IMR-90 (cell line): ENCODE data around the gene WLS. TPM values are rescaled to one million over a fixed set of nuclear protein-coding genes. Genes with fewer than 3 reads are reported as not detected.

ENCODE experiments used
- ATAC-seq: fragments of 200-7000 bp; cut with Tn5 transposase; 2 replicates; pipeline ENCODE4 v1.9.1; 2020; ENCODE audit warnings: low read depth, mild to moderate bottlenecking, moderate library complexity
- BruUV-seq: library from RNA; stranded (reverse); fragments of 400-500 nt; replicated peaks from 2 replicates; lab custom pipeline; 2021; lab: Mats Ljungman, UMichigan
- CTCF ChIA-PET: fragments of 300-600 bp; formaldehyde crosslinking; extraction: SDS; loops from one replicate; lab custom pipeline; 2021; ENCODE audit warnings: antibody characterized with exemption; lab: Yijun Ruan, JAX
- POLR2A ChIA-PET: fragments of 300-600 bp; sonication (Branson Sonifier 250); formaldehyde crosslinking; loops from one replicate; lab custom pipeline; 2022; ENCODE audit warnings: antibody characterized with exemption; ENCODE audit not compliant: unreplicated experiment; lab: Charles Lee
- DNase-seq: peaks from one replicate; pipeline ENCODE4 v3.0.0; 2013
- H2AFZ ChIP-seq: replicated peaks from 2 replicates; pipeline ENCODE3; 2013; ENCODE audit warnings: low read length, mild to moderate bottlenecking; ENCODE audit not compliant: poor library complexity
- H2AK5ac ChIP-seq: 2 replicates; pipeline ENCODE4 v1.6.1; 2013; ENCODE audit warnings: low read depth, low read length, inconsistent platforms
- H2AK9ac ChIP-seq: replicated peaks from 2 replicates; pipeline ENCODE3; 2013; ENCODE audit warnings: mild to moderate bottlenecking, low read depth, low read length, moderate library complexity; ENCODE audit not compliant: poor library complexity
- H2BK120ac ChIP-seq: 2 replicates; pipeline ENCODE4 v1.6.1; 2013; ENCODE audit warnings: low read depth, low read length, inconsistent platforms
- H2BK15ac ChIP-seq: 3 replicates; pipeline ENCODE4 v1.6.1; 2013; ENCODE audit warnings: low read depth, low read length, inconsistent platforms
- H2BK20ac ChIP-seq: 2 replicates; pipeline ENCODE4 v1.6.1; 2013; ENCODE audit warnings: low read depth, mild to moderate bottlenecking, inconsistent platforms, low read length, moderate library complexity
- H2BK5ac ChIP-seq: 2 replicates; pipeline ENCODE4 v1.6.1; 2013; ENCODE audit warnings: mild to moderate bottlenecking, low read depth, low read length, inconsistent platforms; ENCODE audit not compliant: poor library complexity, severe bottlenecking
- H3K14ac ChIP-seq: replicated peaks from 2 replicates; pipeline ENCODE4 v1.6.1; 2013; ENCODE audit warnings: low read depth, low read length, inconsistent platforms
- H3K18ac ChIP-seq: 2 replicates; pipeline ENCODE4 v1.6.1; 2013; ENCODE audit warnings: low read depth, low read length, control low read depth
- H3K23ac ChIP-seq: 2 replicates; pipeline ENCODE4 v1.6.1; 2013; ENCODE audit warnings: low read depth, low read length, inconsistent platforms
- H3K27ac ChIP-seq: 2 replicates; pipeline ENCODE4 v1.5.1; 2013; ENCODE audit warnings: mild to moderate bottlenecking, control low read depth, low read length; ENCODE audit not compliant: insufficient read depth
- H3K27me3 ChIP-seq: 2 replicates; pipeline ENCODE4 v1.6.1; 2013; ENCODE audit warnings: low read length; ENCODE audit not compliant: control insufficient read depth, insufficient read depth
- H3K36me3 ChIP-seq: 2 replicates; pipeline ENCODE4 v1.6.1; 2013; ENCODE audit warnings: low read length, mixed read lengths; ENCODE audit not compliant: control insufficient read depth, insufficient read depth
- H3K4ac ChIP-seq: 2 replicates; pipeline ENCODE4 v1.6.1; 2013; ENCODE audit warnings: low read depth, low read length, inconsistent platforms
- H3K4me1 ChIP-seq: 2 replicates; pipeline ENCODE4 v1.6.1; 2013; ENCODE audit warnings: low read length, mixed read lengths; ENCODE audit not compliant: control insufficient read depth, insufficient read depth
- H3K4me2 ChIP-seq: 2 replicates; pipeline ENCODE4 v1.6.1; 2013; ENCODE audit warnings: low read depth, mild to moderate bottlenecking, control low read depth, low read length, moderate library complexity
- H3K4me3 ChIP-seq: 2 replicates; pipeline ENCODE4 v1.5.1; 2013; ENCODE audit warnings: low read depth, mild to moderate bottlenecking, control low read depth, low read length, moderate library complexity; ENCODE audit not compliant: insufficient read depth
- H3K56ac ChIP-seq: 2 replicates; pipeline ENCODE4 v1.6.1; 2013; ENCODE audit warnings: low read length, inconsistent platforms; ENCODE audit not compliant: insufficient read depth; ENCODE audit errors: extremely low read depth
- H3K79me1 ChIP-seq, 2 experiments: 2 replicates each; pipeline ENCODE4 v1.6.1; 2013; ENCODE audit warnings: low read length in 2 of 2, inconsistent platforms in 1 of 2, low read depth in 1 of 2
- H3K9ac ChIP-seq: 2 replicates; pipeline ENCODE4 v1.6.1; 2013; ENCODE audit warnings: low read depth, low read length, control low read depth
- H3K9me1 ChIP-seq: 2 replicates; pipeline ENCODE4 v1.6.1; 2013; ENCODE audit warnings: low read length, inconsistent platforms; ENCODE audit not compliant: insufficient read depth
- H3K9me3 ChIP-seq: 2 replicates; pipeline ENCODE4 v1.6.1; 2013; ENCODE audit warnings: low read length; ENCODE audit not compliant: control insufficient read depth, insufficient read depth
- H4K20me1 ChIP-seq: 2 replicates; pipeline ENCODE4 v1.6.1; 2013; ENCODE audit warnings: low read length, inconsistent platforms; ENCODE audit not compliant: insufficient read depth
- H4K5ac ChIP-seq: 2 replicates; pipeline ENCODE4 v1.6.1; 2013; ENCODE audit warnings: mild to moderate bottlenecking, low read depth, low read length, control low read depth
- H4K8ac ChIP-seq, 2 experiments: 2 replicates each; pipeline ENCODE4 v1.6.1; 2013; ENCODE audit warnings: low read depth in 2 of 2, low read length in 2 of 2, control low read depth in 1 of 2, inconsistent platforms in 1 of 2
- H4K91ac ChIP-seq: 2 replicates; pipeline ENCODE4 v1.6.1; 2013; ENCODE audit warnings: low read depth, low read length, inconsistent platforms; ENCODE audit not compliant: insufficient read depth
- BHLHE40 ChIP-seq: fragments of 150-350 bp; IDR thresholded peaks from 2 replicates; pipeline ENCODE4 v1.6.1; 2016; ENCODE audit warnings: mild to moderate bottlenecking, low read depth, low read length
- CEBPB ChIP-seq: IDR thresholded peaks from 2 replicates; pipeline ENCODE4 v1.6.1; 2012; ENCODE audit warnings: low read depth, low read length, improper control_type of control experiment
- CHD1 ChIP-seq: IDR thresholded peaks from 2 replicates; pipeline ENCODE4 v1.6.1; 2012; ENCODE audit warnings: low read depth, low read length, improper control_type of control experiment
- MAFK ChIP-seq: IDR thresholded peaks from 2 replicates; pipeline ENCODE4 v1.6.1; 2012; ENCODE audit warnings: low read depth, low read length, improper control_type of control experiment
- MAZ ChIP-seq: IDR thresholded peaks from 2 replicates; pipeline ENCODE4 v1.6.1; 2012; ENCODE audit warnings: low read depth, mild to moderate bottlenecking, low read length, improper control_type of control experiment, moderate library complexity, borderline replicate concordance
- MXI1 ChIP-seq: IDR thresholded peaks from 2 replicates; pipeline ENCODE4 v1.6.1; 2012; ENCODE audit warnings: low read depth, mild to moderate bottlenecking, low read length, moderate library complexity, borderline replicate concordance
- NFE2L2 ChIP-seq: fragments of 150-350 bp; IDR thresholded peaks from 2 replicates; pipeline ENCODE4 v1.6.1; 2016; ENCODE audit warnings: low read depth, mild to moderate bottlenecking, low read length
- RAD21 ChIP-seq: IDR thresholded peaks from 2 replicates; pipeline ENCODE4 v1.6.1; 2012; ENCODE audit warnings: low read length, improper control_type of control experiment
- RCOR1 ChIP-seq: IDR thresholded peaks from 2 replicates; pipeline ENCODE4 v1.6.1; 2012; ENCODE audit warnings: mild to moderate bottlenecking, low read length, improper control_type of control experiment; ENCODE audit not compliant: insufficient replicate concordance
- USF2 ChIP-seq: fragments of 150-350 bp; IDR thresholded peaks from 2 replicates; pipeline ENCODE4 v1.6.1; 2017; ENCODE audit warnings: mild to moderate bottlenecking, antibody characterized with exemption, low read length, low read depth
- WGBS, 2 experiments: methylation state at CpG; one replicate each; pipeline versions ENCODE4 v1.1.5 to v1.1.7; 2013; ENCODE audit warnings: missing lambda C conversion rate in 2 of 2; ENCODE audit not compliant: insufficient read length in 1 of 2; ENCODE audit errors: extremely low coverage in 2 of 2; 5-methylcytosine and 5-hydroxymethylcytosine counted together
- dilution Hi-C: fragments of 300-500 bp; cut with HindIII; formaldehyde crosslinking; loops from one replicate; pipeline ENCODE4 v1.14.3; 2018; ENCODE audit warnings: low sequenced_read_pairs; ENCODE audit not compliant: unreplicated experiment
- in situ Hi-C: fragments of 300-500 bp; cut with MboI; formaldehyde crosslinking; loops from 3 replicates; pipeline ENCODE4 v1.14.3; 2019; ENCODE audit warnings: low sequenced_read_pairs, inconsistent platforms, mixed read lengths
- intact Hi-C: fragments of 100-400 bp; cut with micrococcal nuclease; formaldehyde crosslinking; loops from 2 replicates; pipeline ENCODE4 v1.10.0; 2022
- polyA plus RNA-seq, 3 experiments: library from polyadenylated mRNA; depleted of rRNA; stranded (reverse); fragments of >200 nt; gene quantifications; 2 replicates each; pipeline ENCODE4 v1.2.3, GENCODE V29; 2012; ENCODE audit warnings: low replicate concordance in 1 of 3
- total RNA-seq: library from RNA; depleted of rRNA; stranded (reverse); fragments of >200 nt; gene quantifications from 2 replicates; pipeline ENCODE4 v1.2.3, GENCODE V29; 2012

WLS gene
- total and polyA plus RNA-seq, 2 of the 4 experiments (the other 2 are of a cell fraction) = 152 to 157 TPM

- DNase-seq = no peak
- H3K4me3 ChIP-seq = no peak overlapping the region
- H3K9me1 ChIP-seq = peaks cover 9% of the 10 kb centered on the region; the same call in 1 of the 2 replicates
- TF ChIP-seq CEBPB (no peak), CHD1 (no peak), MAZ (no peak), BHLHE40 (no peak), USF2 (no peak), MAFK (no peak), RAD21 (no peak), NFE2L2 (no peak), MXI1 (no peak), RCOR1 (no peak)
- WGBS, 2 experiments = no CpG with 5 or more reads among the region's 1 CpG
- H3K27ac ChIP-seq = no peak overlapping the region
- no peak overlapping the region for H2BK5ac ChIP-seq
- H3K18ac ChIP-seq = no peak overlapping the region
- no peak overlapping the region for H4K91ac ChIP-seq
- no peak overlapping the region for H2AK9ac ChIP-seq
- no peak overlapping the region for H2AK5ac ChIP-seq
- H2BK20ac ChIP-seq = no peak overlapping the region
- H3K4ac ChIP-seq = no peak overlapping the region
- no TSS peak for BruUV-seq
- H3K79me1 ChIP-seq = peaks cover 16 to 42% of the 10 kb centered on the region in 2 experiments; a peak in 3 of 4 replicates
- ChIA-PET CTCF (no interaction called here), POLR2A (no interaction called here)
- H4K8ac ChIP-seq = no peak overlapping the region
- peaks cover 12% of the 10 kb centered on the region for H3K36me3 ChIP-seq
- no peak overlapping the region for H2BK15ac ChIP-seq
- intact Hi-C loops (no loop called here), in situ Hi-C loops (no loop called here), dilution Hi-C loops (no loop called here)
- H3K56ac ChIP-seq = no peak overlapping the region
- no peak overlapping the region for H2AFZ ChIP-seq
- H2BK120ac ChIP-seq = no peak overlapping the region
- no peak overlapping the region for H3K14ac ChIP-seq
- no peak overlapping the region for H4K5ac ChIP-seq
- peaks cover 13% of the 10 kb centered on the region for H3K4me1 ChIP-seq
- H3K9me3 ChIP-seq = no peaks in the 10 kb centered on the region
- no peak overlapping the region for H3K23ac ChIP-seq
- H3K4me2 ChIP-seq = no peak overlapping the region
- H4K20me1 ChIP-seq = no peaks in the 10 kb centered on the region
- ATAC-seq = no peak
- no peak overlapping the region for H3K9ac ChIP-seq
- H3K27me3 ChIP-seq = no peaks in the 10 kb centered on the region
Observed at GRCh38 chr1:68181165-68181556, 51.2 kb downstream of the WLS start.
